ENCODE data around the gene HERPUD1. TPM values are rescaled to one million over a fixed set of nuclear protein-coding genes. Genes with fewer than 3 reads are reported as not detected.
A peak's percentile ranks its signal among the peaks of the same experiment; 100 is the strongest.

HERPUD1 gene
- total and polyA plus RNA-seq, 4 donors: 57.8 to 219 (median 118) TPM

DNA sequence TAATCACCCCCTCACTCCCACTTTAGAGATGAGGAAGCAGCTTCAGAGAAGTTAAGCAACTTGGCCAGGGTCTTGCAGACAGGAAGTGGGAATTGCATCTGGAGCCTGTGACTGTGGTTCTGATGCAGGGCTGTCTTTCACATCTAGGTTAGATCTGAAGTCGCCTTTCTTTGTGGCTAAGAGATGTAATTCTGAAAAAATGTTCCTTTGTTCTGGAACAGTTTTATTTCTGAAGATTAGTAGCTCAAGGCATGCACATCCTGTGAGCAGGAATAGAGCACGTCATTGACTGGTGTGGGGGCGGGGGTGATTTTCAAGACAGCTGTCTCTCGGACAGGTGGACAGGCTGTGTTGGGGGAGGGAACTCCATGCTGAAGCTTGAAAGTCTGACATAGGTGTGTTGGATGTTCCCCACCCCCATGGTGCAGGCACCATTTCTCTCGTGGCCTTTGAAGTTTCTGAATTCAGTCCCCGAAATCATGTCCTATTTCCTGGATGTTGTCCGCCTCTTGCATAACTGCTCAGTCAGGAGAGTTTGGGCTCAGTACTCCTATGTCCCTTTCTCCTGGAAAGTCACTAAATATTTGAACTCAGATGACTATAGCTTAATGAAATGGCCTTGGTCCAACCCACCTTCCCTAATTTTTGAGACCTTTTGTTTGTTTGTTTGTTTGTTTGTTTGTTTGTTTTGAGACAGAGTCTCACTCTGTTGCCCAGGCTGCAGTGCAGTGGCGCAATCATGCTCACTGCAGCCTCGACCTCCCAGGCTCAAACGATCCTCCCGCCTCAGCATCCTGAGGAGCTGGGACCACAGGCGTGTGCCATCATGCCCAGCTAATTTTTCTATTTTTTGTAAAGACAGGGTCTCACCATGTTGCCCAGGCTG, 21.0 kb upstream of the HERPUD1 start:
- WGBS: 73% methylated on average over 12 of the region's 12 CpGs
- no peak overlapping the region for H3K4me3 ChIP-seq (ENCODE audit: low read depth in 1 of 3, low read length in 3 of 3)
- no peaks in the 10 kb centered on the region for H3K9me3 ChIP-seq (ENCODE audit: control insufficient read depth in 4 of 4, low read length in 3 of 4)
- peak overlapping the region in 1 of 2 donors; percentile 6 for H3K27ac ChIP-seq (ENCODE audit: low read depth in 1 of 2, low read length in 2 of 2)
- no peaks in the 10 kb centered on the region for H3K36me3 ChIP-seq (ENCODE audit: control insufficient read depth in 4 of 4, insufficient read depth in 3 of 4, low read depth in 1 of 4, low read length in 3 of 4)
- TF ChIP-seq EGR1 (IDR thresholded peaks at IDR 0.05; ENCODE audit: low read depth in 2 of 2) (no peak), HNF4A (conservative IDR thresholded peaks at IDR 0.05) (peak in 1 of 2 donors; percentile 34), SP1 (IDR thresholded peaks at IDR 0.05) (peak; percentile 29), RXRA (IDR thresholded peaks at IDR 0.05) (peak in 1 of 2 donors; percentile 57)
- TF ChIP-seq, protein P1, sequence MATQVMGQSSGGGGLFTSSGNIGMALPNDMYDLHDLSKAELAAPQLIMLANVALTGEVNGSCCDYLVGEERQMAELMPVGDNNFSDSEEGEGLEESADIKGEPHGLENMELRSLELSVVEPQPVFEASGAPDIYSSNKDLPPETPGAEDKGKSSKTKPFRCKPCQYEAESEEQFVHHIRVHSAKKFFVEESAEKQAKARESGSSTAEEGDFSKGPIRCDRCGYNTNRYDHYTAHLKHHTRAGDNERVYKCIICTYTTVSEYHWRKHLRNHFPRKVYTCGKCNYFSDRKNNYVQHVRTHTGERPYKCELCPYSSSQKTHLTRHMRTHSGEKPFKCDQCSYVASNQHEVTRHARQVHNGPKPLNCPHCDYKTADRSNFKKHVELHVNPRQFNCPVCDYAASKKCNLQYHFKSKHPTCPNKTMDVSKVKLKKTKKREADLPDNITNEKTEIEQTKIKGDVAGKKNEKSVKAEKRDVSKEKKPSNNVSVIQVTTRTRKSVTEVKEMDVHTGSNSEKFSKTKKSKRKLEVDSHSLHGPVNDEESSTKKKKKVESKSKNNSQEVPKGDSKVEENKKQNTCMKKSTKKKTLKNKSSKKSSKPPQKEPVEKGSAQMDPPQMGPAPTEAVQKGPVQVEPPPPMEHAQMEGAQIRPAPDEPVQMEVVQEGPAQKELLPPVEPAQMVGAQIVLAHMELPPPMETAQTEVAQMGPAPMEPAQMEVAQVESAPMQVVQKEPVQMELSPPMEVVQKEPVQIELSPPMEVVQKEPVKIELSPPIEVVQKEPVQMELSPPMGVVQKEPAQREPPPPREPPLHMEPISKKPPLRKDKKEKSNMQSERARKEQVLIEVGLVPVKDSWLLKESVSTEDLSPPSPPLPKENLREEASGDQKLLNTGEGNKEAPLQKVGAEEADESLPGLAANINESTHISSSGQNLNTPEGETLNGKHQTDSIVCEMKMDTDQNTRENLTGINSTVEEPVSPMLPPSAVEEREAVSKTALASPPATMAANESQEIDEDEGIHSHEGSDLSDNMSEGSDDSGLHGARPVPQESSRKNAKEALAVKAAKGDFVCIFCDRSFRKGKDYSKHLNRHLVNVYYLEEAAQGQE (IDR thresholded peaks at IDR 0.05): peak; percentile 28
- no peak for DNase-seq (ENCODE audit: low spot score)
- H3K9ac ChIP-seq (ENCODE audit: low read depth in 1 of 2, low read length in 2 of 2): no peak overlapping the region
- H3K4me1 ChIP-seq (ENCODE audit: control insufficient read depth in 4 of 4, insufficient read depth in 4 of 4, low read length in 3 of 4): peaks cover 0 to 2% (median 0%) of the 10 kb centered on the region in 4 donors
- H3K27me3 ChIP-seq (ENCODE audit: control insufficient read depth in 4 of 4, insufficient read depth in 4 of 4, low read length in 3 of 4): no peaks in the 10 kb centered on the region

DNA sequence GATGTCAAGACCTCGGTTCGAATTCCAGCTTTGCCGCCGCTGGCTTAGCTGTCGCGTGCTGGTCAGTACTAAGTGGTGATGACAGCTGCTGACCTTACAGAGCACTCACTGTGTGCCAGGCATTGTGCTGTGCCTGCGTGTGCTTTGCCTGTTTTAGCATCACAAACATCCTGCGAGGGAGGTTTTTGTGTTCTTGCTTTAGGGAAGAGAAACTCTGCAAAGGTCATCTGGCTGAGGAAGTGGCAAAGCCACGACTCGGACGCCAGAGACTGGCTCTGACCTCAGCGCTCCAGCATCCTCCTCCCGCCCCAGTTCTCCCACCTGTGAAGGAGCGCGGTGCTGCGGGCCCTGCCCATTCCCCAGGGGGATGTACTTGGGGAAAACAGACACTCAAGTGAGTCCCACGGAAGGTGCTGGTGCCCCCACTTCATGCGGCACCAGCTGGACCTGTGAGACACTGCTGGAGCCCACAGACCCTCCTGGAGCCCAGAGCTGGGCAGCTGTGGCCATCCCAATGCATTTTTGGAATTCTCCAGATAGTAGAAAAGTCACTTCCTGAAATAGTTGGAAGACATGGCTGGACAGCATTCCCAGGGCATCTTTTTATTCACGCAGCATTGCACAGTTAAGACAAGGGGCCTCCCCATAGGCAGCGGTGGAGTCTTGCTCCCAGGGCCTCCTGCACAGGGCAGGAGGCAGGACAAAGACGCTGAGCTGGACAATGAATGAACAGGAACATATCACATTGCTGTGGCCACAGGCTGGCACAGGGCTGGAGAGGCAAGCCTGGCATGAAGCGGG, 20.0 kb upstream of the HERPUD1 start:
- DNase-seq (ENCODE audit: low spot score): no peak
- no peak for TF ChIP-seq GABPA (IDR thresholded peaks at IDR 0.05 in 1 of 2, conservative IDR thresholded peaks at IDR 0.05 in 1 of 2)
- TF ChIP-seq, protein P2, sequence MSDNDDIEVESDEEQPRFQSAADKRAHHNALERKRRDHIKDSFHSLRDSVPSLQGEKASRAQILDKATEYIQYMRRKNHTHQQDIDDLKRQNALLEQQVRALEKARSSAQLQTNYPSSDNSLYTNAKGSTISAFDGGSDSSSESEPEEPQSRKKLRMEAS (IDR thresholded peaks at IDR 0.05): no peak
- peak in 1 of 2 donors; percentile 33 for TF ChIP-seq RXRA (IDR thresholded peaks at IDR 0.05)
- TF ChIP-seq, protein P3, sequence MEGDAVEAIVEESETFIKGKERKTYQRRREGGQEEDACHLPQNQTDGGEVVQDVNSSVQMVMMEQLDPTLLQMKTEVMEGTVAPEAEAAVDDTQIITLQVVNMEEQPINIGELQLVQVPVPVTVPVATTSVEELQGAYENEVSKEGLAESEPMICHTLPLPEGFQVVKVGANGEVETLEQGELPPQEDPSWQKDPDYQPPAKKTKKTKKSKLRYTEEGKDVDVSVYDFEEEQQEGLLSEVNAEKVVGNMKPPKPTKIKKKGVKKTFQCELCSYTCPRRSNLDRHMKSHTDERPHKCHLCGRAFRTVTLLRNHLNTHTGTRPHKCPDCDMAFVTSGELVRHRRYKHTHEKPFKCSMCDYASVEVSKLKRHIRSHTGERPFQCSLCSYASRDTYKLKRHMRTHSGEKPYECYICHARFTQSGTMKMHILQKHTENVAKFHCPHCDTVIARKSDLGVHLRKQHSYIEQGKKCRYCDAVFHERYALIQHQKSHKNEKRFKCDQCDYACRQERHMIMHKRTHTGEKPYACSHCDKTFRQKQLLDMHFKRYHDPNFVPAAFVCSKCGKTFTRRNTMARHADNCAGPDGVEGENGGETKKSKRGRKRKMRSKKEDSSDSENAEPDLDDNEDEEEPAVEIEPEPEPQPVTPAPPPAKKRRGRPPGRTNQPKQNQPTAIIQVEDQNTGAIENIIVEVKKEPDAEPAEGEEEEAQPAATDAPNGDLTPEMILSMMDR (IDR thresholded peaks at IDR 0.05; ENCODE audit: low read depth, low read length, missing input control): no peak
- no peak for TF ChIP-seq FOXA2 (IDR thresholded peaks at IDR 0.05)
- Histone ChIP-seq H3K36me3 (ENCODE audit: control insufficient read depth in 4 of 4, insufficient read depth in 3 of 4, low read depth in 1 of 4, low read length in 3 of 4) (no peaks in the 10 kb centered on the region), H3K27ac (ENCODE audit: low read depth in 1 of 2, low read length in 2 of 2) (no peak overlapping the region), H3K4me1 (ENCODE audit: control insufficient read depth in 4 of 4, insufficient read depth in 4 of 4, low read length in 3 of 4) (peaks cover 0 to 2% (median 0%) of the 10 kb centered on the region in 4 donors), H3K9me3 (ENCODE audit: control insufficient read depth in 4 of 4, low read length in 3 of 4) (no peaks in the 10 kb centered on the region), H3K4me3 (ENCODE audit: low read depth in 1 of 3, low read length in 3 of 3) (no peak overlapping the region), H3K27me3 (ENCODE audit: control insufficient read depth in 4 of 4, insufficient read depth in 4 of 4, low read length in 3 of 4) (no peaks in the 10 kb centered on the region), H3K9ac (ENCODE audit: low read depth in 1 of 2, low read length in 2 of 2) (no peak overlapping the region)
- WGBS: 74% methylated on average over 22 of the region's 22 CpGs
